Immature natural killer cell (primary cell): ENCODE results near the gene TLK1. TPM values are rescaled to one million over a fixed set of nuclear protein-coding genes. Genes with fewer than 3 reads are reported as not detected.

ENCODE experiments used
- DNase-seq, 3 donors: peaks; one replicate each; pipeline ENCODE4 v3.0.0; 2022; ENCODE audit warnings: mixed read lengths in 1 of 3
- H3K27ac Mint-ChIP-seq, 6 donors: one replicate each; pipeline ENCODE4 v1.8.0; 2020; ENCODE audit warnings: mixed read lengths in 6 of 6, mild to moderate bottlenecking in 5 of 6, inconsistent platforms in 4 of 6, moderate library complexity in 3 of 6
- H3K27me3 Mint-ChIP-seq, 3 donors: one replicate each; pipeline ENCODE4 v1.8.0; 2020 to 2021; ENCODE audit warnings: low read depth in 3 of 3, mild to moderate bottlenecking in 3 of 3, mixed read lengths in 3 of 3, moderate library complexity in 3 of 3, inconsistent platforms in 1 of 3
- H3K36me3 Mint-ChIP-seq, 3 donors: one replicate each; pipeline ENCODE4 v1.8.0; 2020; ENCODE audit warnings: mixed read lengths in 3 of 3, inconsistent platforms in 2 of 3, mild to moderate bottlenecking in 2 of 3
- H3K4me1 Mint-ChIP-seq, 2 donors: one replicate each; pipeline ENCODE4 v1.8.0; 2020; ENCODE audit warnings: inconsistent platforms in 2 of 2, mild to moderate bottlenecking in 2 of 2, mixed read lengths in 2 of 2, moderate library complexity in 1 of 2
- H3K4me3 Mint-ChIP-seq, 5 donors: one replicate each; pipeline ENCODE4 v1.8.0; 2020; ENCODE audit warnings: mild to moderate bottlenecking in 5 of 5, mixed read lengths in 5 of 5, inconsistent platforms in 3 of 5, moderate library complexity in 3 of 5
- H3K9me3 Mint-ChIP-seq, 6 donors: one replicate each; pipeline ENCODE4 v1.8.0; 2020; ENCODE audit warnings: mild to moderate bottlenecking in 6 of 6, mixed read lengths in 6 of 6, inconsistent platforms in 4 of 6, moderate library complexity in 3 of 6
- polyA plus RNA-seq, 3 donors: library from polyadenylated mRNA; unstranded; fragments of 300-500 nt; fragmentation: Illumina TruSeq; gene quantifications; one replicate each; pipeline ENCODE4 v1.2.3, GENCODE V29; 2021

The TLK1 gene
- polyA plus RNA-seq, 3 donors from 2014 or later, result 6.9 to 53.1 (median 26.2) TPM

DNA sequence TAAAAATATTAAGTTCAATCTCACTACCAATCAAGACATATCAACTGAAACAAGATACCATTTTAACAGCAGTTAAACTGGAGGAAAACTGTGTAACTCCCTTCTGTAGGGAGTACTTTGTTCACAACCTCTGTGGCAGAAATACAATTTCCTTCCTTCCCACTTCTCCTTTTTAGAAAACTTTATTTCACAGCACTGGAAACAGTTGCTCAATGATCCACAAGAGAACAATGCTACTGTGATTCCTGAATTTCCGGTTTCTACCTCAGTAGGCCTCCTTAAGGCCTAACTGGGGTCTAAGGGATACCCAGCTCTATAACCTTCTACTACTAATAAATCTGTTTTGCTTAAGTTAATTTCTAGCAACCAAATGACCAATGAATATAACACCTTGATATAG, 14.1 kb downstream of the TLK1 start:
- DNase-seq, result no peak
- no peaks in the 10 kb centered on the region for H3K36me3 Mint-ChIP-seq
- peak overlapping the region; percentile 4 to 82 (median 72) for H3K27ac Mint-ChIP-seq
- H3K4me1 Mint-ChIP-seq, result peaks cover 73 to 89% of the 10 kb centered on the region in 2 donors
- H3K27me3 Mint-ChIP-seq, result peaks cover 0 to 2% (median 0%) of the 10 kb centered on the region in 3 donors
- no peaks in the 10 kb centered on the region for H3K9me3 Mint-ChIP-seq
- H3K4me3 Mint-ChIP-seq, result peak overlapping the region in 1 of 5 donors; percentile 4

DNA sequence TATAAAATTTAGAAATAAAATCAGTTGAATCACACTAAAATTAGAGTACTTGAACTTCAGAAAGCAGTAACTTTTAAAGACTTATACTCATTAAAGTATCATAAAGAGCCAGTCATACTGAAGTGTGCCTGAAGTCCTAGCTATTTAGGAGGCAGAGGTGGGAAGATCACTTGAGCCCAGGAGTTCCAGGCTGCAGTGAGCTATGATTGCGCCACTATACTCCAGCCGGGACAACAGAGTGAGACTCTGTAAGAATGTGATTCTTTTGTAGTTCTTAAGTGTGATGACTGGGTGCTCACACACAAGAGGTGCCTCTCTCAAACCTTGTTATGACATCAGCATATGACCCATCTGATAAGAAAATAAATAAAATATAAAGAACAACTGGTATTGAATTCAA, 14.6 kb downstream of the TLK1 start:
- Mint-ChIP-seq H3K4me3 (no peak overlapping the region), H3K27me3 (peaks cover 0 to 2% (median 0%) of the 10 kb centered on the region in 3 donors), H3K4me1 (peaks cover 78 to 94% of the 10 kb centered on the region in 2 donors), H3K27ac (peak overlapping the region in 1 of 6 donors; percentile 4), H3K36me3 (no peaks in the 10 kb centered on the region), H3K9me3 (no peaks in the 10 kb centered on the region)
- DNase-seq, result no peak

DNA sequence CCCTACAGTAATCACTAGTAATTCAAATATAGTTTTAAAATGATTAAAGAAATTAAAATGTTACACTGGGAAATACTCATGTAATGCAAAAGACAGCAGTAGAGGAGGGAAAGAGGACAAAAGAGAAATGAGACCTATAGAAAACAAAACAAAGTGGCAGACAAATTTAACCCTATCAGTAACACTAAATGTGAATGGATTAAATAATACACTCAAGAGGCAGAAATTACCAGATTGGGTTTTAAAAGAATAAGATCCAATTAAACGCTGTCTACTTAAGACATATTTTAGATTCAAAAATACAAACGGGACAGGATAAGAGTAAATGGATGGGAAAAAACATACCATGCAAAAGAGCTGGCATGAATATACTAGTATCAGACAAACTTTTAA, 17.0 kb downstream of the TLK1 start:
- Mint-ChIP-seq H3K36me3 (no peaks in the 10 kb centered on the region), H3K27me3 (no peaks in the 10 kb centered on the region), H3K4me1 (peaks cover 75 to 96% of the 10 kb centered on the region in 2 donors), H3K27ac (no peak overlapping the region), H3K4me3 (peak overlapping the region in 1 of 5 donors; percentile 3), H3K9me3 (no peaks in the 10 kb centered on the region)
- no peak for DNase-seq

DNA sequence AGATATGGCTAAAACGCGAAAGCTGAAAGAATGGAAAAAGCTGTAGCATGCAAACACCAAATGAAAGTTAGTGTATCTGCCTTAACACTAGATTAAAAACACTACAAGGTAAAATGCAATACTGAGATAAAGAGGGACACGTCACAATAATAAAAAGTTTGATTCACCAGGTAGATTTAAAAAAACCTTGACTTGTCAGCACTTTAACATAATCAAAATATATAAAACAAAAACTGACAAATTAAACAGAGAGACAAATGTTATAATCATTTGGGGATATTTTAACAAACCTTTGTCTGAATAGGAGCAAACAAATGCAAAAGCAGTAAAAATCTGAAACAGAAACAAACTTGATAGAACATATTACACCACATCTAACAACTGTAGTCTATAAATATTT, 18.3 kb downstream of the TLK1 start:
- peak overlapping the region in 1 of 6 donors; percentile 8 for H3K27ac Mint-ChIP-seq
- no peak for DNase-seq
- H3K4me3 Mint-ChIP-seq, result peak overlapping the region in 1 of 5 donors; percentile 19
- no peaks in the 10 kb centered on the region for H3K27me3 Mint-ChIP-seq
- H3K9me3 Mint-ChIP-seq, result no peaks in the 10 kb centered on the region
- H3K4me1 Mint-ChIP-seq, result peaks cover 69 to 94% of the 10 kb centered on the region in 2 donors
- no peaks in the 10 kb centered on the region for H3K36me3 Mint-ChIP-seq

DNA sequence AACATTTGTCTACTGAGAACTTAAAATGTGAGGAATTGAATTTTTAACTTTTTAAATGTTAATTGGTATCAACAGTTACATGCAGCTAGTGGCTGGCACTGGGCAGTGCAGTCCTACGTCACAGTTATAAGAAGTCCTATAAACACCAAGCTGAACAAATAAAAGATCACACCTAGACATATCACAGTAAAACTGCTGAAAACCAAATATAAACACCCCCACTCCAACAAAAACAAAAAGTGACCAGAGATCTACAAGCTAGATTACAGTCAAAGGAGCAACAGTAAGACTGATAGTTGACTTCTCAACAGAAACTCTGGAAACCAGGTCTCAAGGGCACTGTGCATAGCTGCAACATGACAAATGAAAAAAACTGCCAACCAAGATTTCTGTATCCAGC, 19.4 kb downstream of the TLK1 start:
- no peaks in the 10 kb centered on the region for H3K9me3 Mint-ChIP-seq
- H3K27ac Mint-ChIP-seq, result peak overlapping the region in 4 of 6 donors; percentile 1 to 41 (median 11)
- no peaks in the 10 kb centered on the region for H3K36me3 Mint-ChIP-seq
- no peaks in the 10 kb centered on the region for H3K27me3 Mint-ChIP-seq
- DNase-seq, result peak in 2 of 3 donors; percentile 18 to 23
- peaks cover 64 to 92% of the 10 kb centered on the region in 2 donors for H3K4me1 Mint-ChIP-seq
- H3K4me3 Mint-ChIP-seq, result peak overlapping the region; percentile 1 to 49 (median 36)

DNA sequence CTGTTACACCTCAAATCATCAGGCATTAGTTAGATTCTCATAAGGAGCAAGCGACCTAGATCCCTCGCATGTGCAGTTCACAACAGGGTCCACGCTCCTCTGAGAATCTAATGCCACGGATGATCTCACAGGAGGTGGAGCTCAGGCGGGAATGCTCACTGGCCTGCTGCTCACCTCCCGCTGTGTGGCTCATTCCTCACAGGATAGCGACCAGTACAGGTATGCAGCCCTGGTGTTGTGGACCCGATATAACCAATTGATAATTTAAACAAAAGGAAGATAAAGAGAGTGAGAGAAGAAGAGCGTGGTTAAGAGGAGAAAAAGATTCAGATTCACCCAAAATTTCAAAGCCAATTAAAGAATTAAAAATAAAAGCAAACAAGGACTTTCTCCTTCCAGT, 20.8 kb downstream of the TLK1 start:
- Mint-ChIP-seq H3K9me3 (no peaks in the 10 kb centered on the region), H3K4me1 (peaks cover 66 to 88% of the 10 kb centered on the region in 2 donors), H3K4me3 (no peak overlapping the region), H3K36me3 (no peaks in the 10 kb centered on the region), H3K27ac (peak overlapping the region in 3 of 6 donors; percentile 3 to 19 (median 12)), H3K27me3 (no peaks in the 10 kb centered on the region)
- no peak for DNase-seq

DNA sequence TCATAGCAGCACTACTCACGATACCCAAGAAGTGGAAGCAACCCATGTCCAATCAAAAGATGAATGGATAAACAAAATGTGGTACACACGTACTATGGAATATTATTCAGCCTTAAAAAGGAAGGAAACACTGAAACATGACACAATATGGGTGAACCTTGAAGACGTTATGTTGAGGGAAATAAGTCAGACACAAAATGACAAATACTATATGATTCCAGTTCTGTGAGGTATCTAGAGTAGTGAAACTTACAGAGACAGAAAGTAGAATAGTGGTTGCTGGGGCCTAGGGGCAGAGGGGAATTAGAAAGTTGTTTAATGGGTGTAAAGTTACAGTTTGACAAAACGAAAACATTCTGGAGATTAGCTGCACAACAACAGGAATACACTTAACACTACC, 24.7 kb downstream of the TLK1 start:
- no peak for DNase-seq
- Mint-ChIP-seq H3K27me3 (peaks cover 0 to 2% (median 0%) of the 10 kb centered on the region in 3 donors), H3K4me1 (peaks cover 52 to 85% of the 10 kb centered on the region in 2 donors), H3K27ac (peak overlapping the region in 3 of 6 donors; percentile 6 to 65 (median 36)), H3K9me3 (no peaks in the 10 kb centered on the region), H3K4me3 (peak overlapping the region in 2 of 5 donors; percentile 0 to 8), H3K36me3 (no peaks in the 10 kb centered on the region)

DNA sequence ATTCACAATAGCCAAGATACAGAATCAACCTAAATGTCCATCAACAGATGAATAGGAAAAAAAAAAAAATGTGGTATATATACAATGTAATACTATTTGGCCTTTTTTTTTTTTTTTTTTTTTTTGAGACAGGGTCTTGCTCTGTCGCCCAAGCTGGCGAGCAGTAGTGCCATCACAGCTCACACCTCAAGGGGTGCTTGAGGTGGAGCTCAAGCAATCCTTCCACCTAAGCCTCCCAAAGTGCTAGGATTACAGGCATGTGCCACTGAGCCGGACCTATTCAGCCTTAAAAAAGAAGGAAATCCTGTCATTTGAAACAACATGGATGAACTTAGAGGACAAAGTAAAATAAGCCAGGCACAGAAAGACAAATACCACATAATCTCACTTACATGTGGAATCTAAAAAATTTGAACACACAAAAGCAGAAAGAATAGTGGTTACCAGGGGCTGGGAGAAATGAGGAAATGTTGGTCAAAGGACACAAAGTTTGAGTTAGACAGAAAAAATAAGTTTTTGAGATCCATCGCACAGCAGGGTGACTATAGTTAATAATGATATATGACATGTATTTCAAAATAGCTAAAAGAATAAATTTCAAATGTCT, 26.0 kb downstream of the TLK1 start:
- Mint-ChIP-seq H3K9me3 (no peaks in the 10 kb centered on the region), H3K4me3 (no peak overlapping the region), H3K27ac (peak overlapping the region in 2 of 6 donors; percentile 32 to 45), H3K27me3 (peaks cover 0 to 2% (median 0%) of the 10 kb centered on the region in 3 donors), H3K36me3 (no peaks in the 10 kb centered on the region), H3K4me1 (peaks cover 48 to 85% of the 10 kb centered on the region in 2 donors)
- DNase-seq, result no peak

DNA sequence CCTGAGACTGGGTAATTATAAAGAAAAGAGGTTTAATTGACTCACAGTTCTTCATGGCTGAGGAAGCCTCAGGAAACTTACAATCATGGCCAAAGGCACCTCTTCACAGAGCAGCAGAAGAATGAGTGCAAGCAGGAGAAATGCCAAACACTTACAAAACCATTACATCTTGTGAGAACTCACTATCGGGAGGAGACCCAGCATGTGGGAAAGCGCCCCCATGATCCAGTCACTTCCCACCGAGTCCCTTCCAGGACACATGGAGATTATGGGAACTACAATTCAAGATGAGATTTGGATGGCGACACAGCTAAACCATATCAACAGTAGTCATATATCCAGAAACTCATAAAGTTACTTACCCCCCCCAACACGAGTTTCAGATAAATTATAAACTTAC, 28.6 kb downstream of the TLK1 start:
- H3K27ac Mint-ChIP-seq, result no peak overlapping the region

DNA sequence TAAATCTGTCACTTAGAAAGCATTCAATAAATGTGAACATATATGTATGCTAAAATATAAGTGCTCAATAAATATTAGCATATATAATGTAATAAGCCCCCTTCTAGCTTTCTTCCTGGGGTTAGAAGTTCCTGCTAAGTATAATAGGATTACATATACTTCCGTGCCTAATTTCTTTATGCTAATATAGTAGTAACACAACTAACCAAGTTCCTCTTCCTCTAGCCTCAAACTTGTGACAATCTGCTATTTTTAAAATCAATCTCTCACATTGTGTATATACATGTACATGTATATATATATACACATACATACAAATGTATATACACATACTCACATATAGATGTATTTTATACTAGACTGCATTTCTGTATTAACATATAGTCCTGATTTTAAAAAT, 32.2 kb downstream of the TLK1 start:
- peak overlapping the region in 3 of 6 donors; percentile 15 to 46 (median 29) for H3K27ac Mint-ChIP-seq
- no peak overlapping the region for H3K4me3 Mint-ChIP-seq
- no peak for DNase-seq
- H3K4me1 Mint-ChIP-seq, result peaks cover 47 to 91% of the 10 kb centered on the region in 2 donors
- H3K9me3 Mint-ChIP-seq, result no peaks in the 10 kb centered on the region
- no peaks in the 10 kb centered on the region for H3K36me3 Mint-ChIP-seq
- H3K27me3 Mint-ChIP-seq, result peaks cover 0 to 2% (median 0%) of the 10 kb centered on the region in 3 donors

More for the DNA sequence above, 28.6 kb downstream of the TLK1 start:
- H3K4me1 Mint-ChIP-seq, result peaks cover 56 to 90% of the 10 kb centered on the region in 2 donors
- H3K4me3 Mint-ChIP-seq, result no peak overlapping the region
- H3K9me3 Mint-ChIP-seq, result no peaks in the 10 kb centered on the region
- H3K27me3 Mint-ChIP-seq, result peaks cover 0 to 2% (median 0%) of the 10 kb centered on the region in 3 donors
- DNase-seq, result no peak
- H3K36me3 Mint-ChIP-seq, result no peaks in the 10 kb centered on the region

DNA sequence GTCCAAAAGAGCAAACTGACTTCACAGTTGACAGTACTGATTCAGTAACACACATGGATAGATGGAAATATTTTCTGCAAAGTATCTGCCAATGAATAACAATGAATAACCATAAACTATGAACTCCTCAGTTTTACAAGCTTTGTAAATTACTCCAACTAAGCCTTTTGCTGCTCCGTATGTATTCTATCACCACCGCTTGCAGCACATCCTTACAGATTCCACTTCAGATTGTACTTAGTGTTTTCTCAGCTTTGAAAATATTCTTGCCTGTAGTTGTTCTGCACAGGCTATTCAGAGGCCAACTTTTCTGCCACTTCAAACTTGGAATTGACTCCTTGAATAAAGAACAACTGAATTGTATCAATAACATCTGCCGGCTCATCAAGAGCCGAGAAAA, 36.2 kb downstream of the TLK1 start:
- Mint-ChIP-seq H3K27me3 (no peaks in the 10 kb centered on the region), H3K4me3 (no peak overlapping the region), H3K9me3 (no peaks in the 10 kb centered on the region), H3K27ac (no peak overlapping the region), H3K36me3 (peaks cover 0 to 3% (median 0%) of the 10 kb centered on the region in 3 donors), H3K4me1 (peaks cover 41 to 85% of the 10 kb centered on the region in 2 donors)
- no peak for DNase-seq

DNA sequence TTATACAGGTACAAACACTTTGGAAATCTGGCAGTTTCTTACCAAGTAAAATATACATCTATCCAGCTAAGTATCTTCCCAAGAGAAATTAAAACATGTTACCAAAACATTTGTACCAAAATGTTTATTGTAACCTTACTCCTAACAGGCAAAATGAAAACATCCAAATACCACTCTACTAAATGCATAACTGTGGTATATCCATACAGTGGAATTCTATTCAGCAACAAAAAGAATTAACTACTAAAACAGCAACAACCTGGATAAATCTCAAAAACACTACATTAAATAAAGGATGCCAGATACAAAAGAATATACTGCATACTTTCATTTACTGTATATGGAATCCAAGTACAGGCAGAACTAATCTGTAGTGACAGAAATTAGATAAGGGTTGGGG, 51.1 kb downstream of the TLK1 start:
- no peak for DNase-seq
- Mint-ChIP-seq H3K36me3 (peaks cover 3 to 6% (median 4%) of the 10 kb centered on the region in 3 donors), H3K27ac (peak overlapping the region in 4 of 6 donors; percentile 22 to 37 (median 26)), H3K4me1 (peaks cover 36 to 76% of the 10 kb centered on the region in 2 donors), H3K9me3 (no peaks in the 10 kb centered on the region), H3K4me3 (no peak overlapping the region), H3K27me3 (no peaks in the 10 kb centered on the region)

DNA sequence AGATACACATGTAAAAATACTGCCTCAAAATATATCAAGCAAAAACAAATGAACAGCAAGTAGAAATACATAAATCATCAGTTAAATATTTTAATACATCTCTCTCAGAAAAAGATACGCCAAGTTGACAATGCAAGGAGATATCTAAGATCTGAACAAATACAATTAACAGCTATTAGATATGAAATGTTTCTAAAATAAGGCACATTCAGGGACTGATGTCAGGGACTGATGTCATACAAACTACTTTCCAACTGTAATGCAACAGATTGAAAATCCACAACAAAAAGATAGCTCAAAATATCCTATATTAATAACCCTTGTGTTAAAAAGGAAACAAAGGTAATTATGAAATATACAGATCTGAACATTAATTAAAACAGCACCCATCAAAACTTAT, 51.7 kb downstream of the TLK1 start:
- no peak for DNase-seq
- Mint-ChIP-seq H3K27me3 (no peaks in the 10 kb centered on the region), H3K4me3 (no peak overlapping the region), H3K27ac (peak overlapping the region in 3 of 6 donors; percentile 8 to 29 (median 22)), H3K4me1 (peaks cover 35 to 78% of the 10 kb centered on the region in 2 donors), H3K36me3 (peaks cover under 1 to 3% (median 3%) of the 10 kb centered on the region in 3 donors), H3K9me3 (no peaks in the 10 kb centered on the region)

DNA sequence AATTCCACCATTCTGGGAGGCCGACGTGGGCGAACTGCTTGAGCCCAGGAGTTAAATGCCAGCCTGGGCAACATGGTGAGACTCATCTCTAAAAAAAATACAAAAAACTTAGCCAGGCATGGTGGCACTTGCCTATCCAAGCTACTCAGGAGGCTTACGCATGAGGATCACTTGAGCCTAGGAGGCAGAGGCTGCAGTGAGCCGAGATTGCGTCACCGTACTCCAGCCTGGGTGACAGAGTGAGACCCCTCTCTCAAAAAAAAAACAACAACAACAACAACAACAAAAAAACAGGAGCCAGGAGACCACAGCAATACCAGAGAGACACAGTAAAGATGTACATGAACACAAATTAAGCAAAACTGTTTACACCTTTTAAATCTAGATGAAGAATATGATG, 52.9 kb downstream of the TLK1 start:
- Mint-ChIP-seq H3K27ac (no peak overlapping the region), H3K4me3 (no peak overlapping the region), H3K9me3 (no peaks in the 10 kb centered on the region), H3K36me3 (peaks cover 0 to 3% (median 3%) of the 10 kb centered on the region in 3 donors), H3K27me3 (no peaks in the 10 kb centered on the region), H3K4me1 (peaks cover 41 to 87% of the 10 kb centered on the region in 2 donors)
- DNase-seq, result no peak
